ENCODE measurements around the gene RFX1. TPM values are rescaled to one million over a fixed set of nuclear protein-coding genes. Genes with fewer than 3 reads are reported as not detected.

The RFX1 gene
- total and polyA plus RNA-seq, 9 of the 15 experiments (the other 6 are each of a cell fraction or from before 2014, with no cell fraction given): 0.14 to 19.3 (median 1.2) TPM

DNA sequence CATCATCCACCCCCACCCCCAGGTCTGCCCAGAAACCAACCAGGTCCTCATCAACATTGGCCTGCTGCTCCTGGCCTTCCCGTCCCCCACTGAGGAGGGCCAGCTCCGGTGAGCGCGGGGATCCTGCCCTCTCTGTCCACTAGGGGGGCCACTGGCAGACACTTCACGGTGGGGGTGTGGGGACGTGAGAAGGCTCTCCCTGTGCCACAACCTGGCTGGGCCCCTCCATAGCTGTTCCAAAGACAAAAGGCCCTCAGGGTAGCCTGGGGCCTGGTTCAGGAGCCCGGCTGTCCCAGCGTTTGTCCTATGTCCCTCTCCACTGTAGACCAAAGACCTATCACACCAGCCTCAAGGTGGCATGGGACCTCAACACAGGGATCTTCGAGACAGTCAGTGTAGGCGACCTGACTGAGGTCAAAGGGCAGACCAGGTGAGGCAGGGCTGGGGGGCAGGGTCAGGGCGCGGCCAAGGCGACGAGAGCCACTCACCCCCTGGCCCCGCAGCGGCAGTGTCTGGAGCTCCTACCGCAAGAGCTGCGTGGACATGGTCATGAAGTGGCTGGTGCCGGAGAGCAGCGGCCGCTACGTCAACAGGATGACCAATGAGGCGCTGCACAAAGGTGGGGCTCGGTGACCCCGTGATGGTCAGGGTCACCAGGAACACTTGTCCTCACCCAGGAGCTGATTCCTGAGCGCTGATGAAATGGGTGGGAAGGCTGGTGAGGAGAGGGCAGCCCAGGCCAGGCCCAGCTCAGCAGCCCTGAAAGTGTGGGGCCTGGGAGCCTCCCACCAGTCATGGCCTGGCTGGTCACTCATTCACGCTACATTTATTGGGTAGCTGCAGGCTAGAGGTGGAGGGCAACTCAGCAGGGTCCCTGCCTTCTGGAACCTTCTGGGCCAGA is 45.9 kb downstream of the RFX1 start (continued):
- TF ChIP-seq, protein P1, sequence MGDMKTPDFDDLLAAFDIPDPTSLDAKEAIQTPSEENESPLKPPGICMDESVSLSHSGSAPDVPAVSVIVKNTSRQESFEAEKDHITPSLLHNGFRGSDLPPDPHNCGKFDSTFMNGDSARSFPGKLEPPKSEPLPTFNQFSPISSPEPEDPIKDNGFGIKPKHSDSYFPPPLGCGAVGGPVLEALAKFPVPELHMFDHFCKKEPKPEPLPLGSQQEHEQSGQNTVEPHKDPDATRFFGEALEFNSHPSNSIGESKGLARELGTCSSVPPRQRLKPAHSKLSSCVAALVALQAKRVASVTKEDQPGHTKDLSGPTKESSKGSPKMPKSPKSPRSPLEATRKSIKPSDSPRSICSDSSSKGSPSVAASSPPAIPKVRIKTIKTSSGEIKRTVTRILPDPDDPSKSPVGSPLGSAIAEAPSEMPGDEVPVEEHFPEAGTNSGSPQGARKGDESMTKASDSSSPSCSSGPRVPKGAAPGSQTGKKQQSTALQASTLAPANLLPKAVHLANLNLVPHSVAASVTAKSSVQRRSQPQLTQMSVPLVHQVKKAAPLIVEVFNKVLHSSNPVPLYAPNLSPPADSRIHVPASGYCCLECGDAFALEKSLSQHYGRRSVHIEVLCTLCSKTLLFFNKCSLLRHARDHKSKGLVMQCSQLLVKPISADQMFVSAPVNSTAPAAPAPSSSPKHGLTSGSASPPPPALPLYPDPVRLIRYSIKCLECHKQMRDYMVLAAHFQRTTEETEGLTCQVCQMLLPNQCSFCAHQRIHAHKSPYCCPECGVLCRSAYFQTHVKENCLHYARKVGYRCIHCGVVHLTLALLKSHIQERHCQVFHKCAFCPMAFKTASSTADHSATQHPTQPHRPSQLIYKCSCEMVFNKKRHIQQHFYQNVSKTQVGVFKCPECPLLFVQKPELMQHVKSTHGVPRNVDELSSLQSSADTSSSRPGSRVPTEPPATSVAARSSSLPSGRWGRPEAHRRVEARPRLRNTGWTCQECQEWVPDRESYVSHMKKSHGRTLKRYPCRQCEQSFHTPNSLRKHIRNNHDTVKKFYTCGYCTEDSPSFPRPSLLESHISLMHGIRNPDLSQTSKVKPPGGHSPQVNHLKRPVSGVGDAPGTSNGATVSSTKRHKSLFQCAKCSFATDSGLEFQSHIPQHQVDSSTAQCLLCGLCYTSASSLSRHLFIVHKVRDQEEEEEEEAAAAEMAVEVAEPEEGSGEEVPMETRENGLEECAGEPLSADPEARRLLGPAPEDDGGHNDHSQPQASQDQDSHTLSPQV (IDR thresholded peaks at IDR 0.05): no peak
- TF ChIP-seq FOXK2 (conservative IDR thresholded peaks at IDR 0.05 in 1 of 2, IDR thresholded peaks at IDR 0.05 in 1 of 2; ENCODE audit: low read depth in 2 of 2) (no peak), ZNF197 (CRISPR knock-in tag; IDR thresholded peaks at IDR 0.05; ENCODE audit: low read depth) (no peak), SREBF2 (CRISPR knock-in tag; IDR thresholded peaks at IDR 0.05) (no peak), POLR2G (IDR thresholded peaks at IDR 0.05; ENCODE audit: low read depth, low read length) (peak; percentile 62; the same call in 1 of the 2 replicates)
- TF ChIP-seq, protein P2, sequence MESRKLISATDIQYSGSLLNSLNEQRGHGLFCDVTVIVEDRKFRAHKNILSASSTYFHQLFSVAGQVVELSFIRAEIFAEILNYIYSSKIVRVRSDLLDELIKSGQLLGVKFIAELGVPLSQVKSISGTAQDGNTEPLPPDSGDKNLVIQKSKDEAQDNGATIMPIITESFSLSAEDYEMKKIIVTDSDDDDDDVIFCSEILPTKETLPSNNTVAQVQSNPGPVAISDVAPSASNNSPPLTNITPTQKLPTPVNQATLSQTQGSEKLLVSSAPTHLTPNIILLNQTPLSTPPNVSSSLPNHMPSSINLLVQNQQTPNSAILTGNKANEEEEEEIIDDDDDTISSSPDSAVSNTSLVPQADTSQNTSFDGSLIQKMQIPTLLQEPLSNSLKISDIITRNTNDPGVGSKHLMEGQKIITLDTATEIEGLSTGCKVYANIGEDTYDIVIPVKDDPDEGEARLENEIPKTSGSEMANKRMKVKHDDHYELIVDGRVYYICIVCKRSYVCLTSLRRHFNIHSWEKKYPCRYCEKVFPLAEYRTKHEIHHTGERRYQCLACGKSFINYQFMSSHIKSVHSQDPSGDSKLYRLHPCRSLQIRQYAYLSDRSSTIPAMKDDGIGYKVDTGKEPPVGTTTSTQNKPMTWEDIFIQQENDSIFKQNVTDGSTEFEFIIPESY (CRISPR knock-in tag; IDR thresholded peaks at IDR 0.05): peak; percentile 83; the same call in 1 of the 2 replicates
